SK-N-SH (cell line): ENCODE results near the gene METTL14. TPM values are rescaled to one million over a fixed set of nuclear protein-coding genes. Genes with fewer than 3 reads are reported as not detected.

Source experiments
- CTCF ChIA-PET: fragments of 300-600, 350-600 bp; formaldehyde crosslinking; extraction: SDS; loops from one replicate; lab custom pipeline; 2021; lab: Yijun Ruan, JAX
- POLR2A ChIA-PET: fragments of 350-600 bp; sonication (Branson Sonifier 250); formaldehyde crosslinking; extraction: SDS; loops from one replicate; lab custom pipeline; 2020; ENCODE audit warnings: antibody characterized with exemption, inconsistent platforms; lab: Yijun Ruan, JAX
- DNase-seq: peaks from one replicate; pipeline ENCODE4 v3.0.0; 2012
- H2AFZ ChIP-seq: fragments of 200-600 bp; sonication (generic); 2 replicates; pipeline ENCODE4 v1.8.1; 2016; ENCODE audit warnings: antibody characterized with exemption, mild to moderate bottlenecking, low read depth
- H3F3A ChIP-seq: fragments of 200-600 bp; sonication (generic); replicated peaks from 2 replicates; pipeline ENCODE3; 2016; ENCODE audit warnings: antibody characterized with exemption, mild to moderate bottlenecking; ENCODE audit not compliant: insufficient read depth
- H3K27ac ChIP-seq, 2 experiments: fragments of 200-500 bp in 1 of 2; fragments of 200-600 bp in 1 of 2; sonication (Bioruptor generic) in 1 of 2; sonication (generic), shearing (Covaris generic) in 1 of 2; 2 replicates each; pipeline versions ENCODE4 v1.5.1 to v1.6.1; 2014 to 2016; ENCODE audit warnings: low read depth in 2 of 2, inconsistent platforms in 1 of 2, low read length in 1 of 2, mild to moderate bottlenecking in 1 of 2, mixed read lengths in 1 of 2
- H3K27me3 ChIP-seq: fragments of 200-600 bp; sonication (generic), shearing (Covaris generic); 2 replicates; pipeline ENCODE4 v1.6.1; 2016; ENCODE audit warnings: mixed run types; ENCODE audit not compliant: insufficient read depth
- H3K36me3 ChIP-seq, 2 experiments: fragments of 200-500 bp in 1 of 2; fragments of 200-600 bp in 1 of 2; sonication (Bioruptor generic) in 1 of 2; sonication (generic) in 1 of 2; replicated peaks in 1 of 2; 2 replicates each; pipeline versions ENCODE3 to v1.5.1; 2014 to 2016; ENCODE audit warnings: low read length in 1 of 2, mild to moderate bottlenecking in 1 of 2; ENCODE audit not compliant: insufficient read depth in 2 of 2, control insufficient read depth in 1 of 2
- H3K4me1 ChIP-seq, 2 experiments: fragments of 200-500 bp in 1 of 2; fragments of 200-600 bp in 1 of 2; sonication (Bioruptor generic) in 1 of 2; sonication (generic), shearing (Covaris generic) in 1 of 2; 2 replicates each; pipeline versions ENCODE4 v1.5.1 to v1.6.1; 2014 to 2016; ENCODE audit warnings: low read depth in 1 of 2, low read length in 1 of 2, mixed run types in 1 of 2; ENCODE audit not compliant: insufficient read depth in 2 of 2, control insufficient read depth in 1 of 2
- H3K4me2 ChIP-seq: fragments of 200-600 bp; sonication (generic), shearing (Covaris generic); 2 replicates; pipeline ENCODE4 v1.6.1; 2017; ENCODE audit warnings: mixed run types
- H3K4me3 ChIP-seq, 2 experiments: fragments of 200-500 bp in 1 of 2; fragments of 200-600 bp in 1 of 2; sonication (Bioruptor generic) in 1 of 2; sonication (generic), shearing (Covaris generic) in 1 of 2; 2 replicates each; pipeline versions ENCODE4 v1.5.1 to v1.8.1; 2014 to 2016; ENCODE audit warnings: low read depth in 2 of 2, inconsistent platforms in 1 of 2, low read length in 1 of 2, mild to moderate bottlenecking in 1 of 2, mixed read lengths in 1 of 2, moderate library complexity in 1 of 2
- H3K79me2 ChIP-seq: fragments of 200-600 bp; sonication (generic); 2 replicates; pipeline ENCODE4 v1.8.1; 2017; ENCODE audit warnings: mild to moderate bottlenecking; ENCODE audit not compliant: insufficient read depth
- H3K9ac ChIP-seq: fragments of 200-600 bp; sonication (generic); 2 replicates; pipeline ENCODE4 v1.6.1; 2017; ENCODE audit warnings: mixed run types
- H3K9me2 ChIP-seq: fragments of 200-600 bp; sonication (generic); 2 replicates; pipeline ENCODE4 v1.6.1; 2017; ENCODE audit warnings: mixed run types
- H3K9me3 ChIP-seq: fragments of 200-600 bp; sonication (generic); 2 replicates; pipeline ENCODE4 v1.6.1; 2017; ENCODE audit warnings: mixed run types, mild to moderate bottlenecking, moderate library complexity
- H4K20me1 ChIP-seq: fragments of 200-600 bp; sonication (generic); 2 replicates; pipeline ENCODE4 v1.6.1; 2017; ENCODE audit warnings: mild to moderate bottlenecking, mixed run types; ENCODE audit not compliant: insufficient read depth
- CHD2 ChIP-seq: fragments of 150-350 bp; IDR thresholded peaks from 2 replicates; pipeline ENCODE4 v1.6.1; 2018; ENCODE audit warnings: low read length; ENCODE audit not compliant: partially characterized antibody
- CTCF ChIP-seq: fragments of 200-600 bp; sonication (generic); IDR thresholded peaks from 2 replicates; pipeline ENCODE4 v1.6.1; 2017; ENCODE audit warnings: antibody characterized with exemption, mild to moderate bottlenecking, moderate library complexity
- ELF1 ChIP-seq: IDR thresholded peaks from 2 replicates; pipeline ENCODE4 v1.4.0; 2012
- EP300 ChIP-seq, 2 experiments: IDR thresholded peaks; 2 replicates each; pipeline versions ENCODE4 v1.4.0 to v1.6.1; 2012; ENCODE audit warnings: borderline replicate concordance in 1 of 2, low read depth in 1 of 2, low read length in 1 of 2
- FOSL2 ChIP-seq: IDR thresholded peaks from 2 replicates; pipeline ENCODE4 v1.4.0; 2012; ENCODE audit warnings: low read depth, mild to moderate bottlenecking, moderate library complexity, borderline replicate concordance
- FOXM1 ChIP-seq: IDR thresholded peaks from 2 replicates; pipeline ENCODE4 v1.4.0; 2012; ENCODE audit warnings: low read depth, mild to moderate bottlenecking
- GATA2 ChIP-seq: sonication (generic); formaldehyde crosslinking; IDR thresholded peaks from 2 replicates; pipeline ENCODE4 v1.5.0; 2020; ENCODE audit warnings: mild to moderate bottlenecking, missing genetic modification reagents
- IRF3 ChIP-seq: fragments of 150-350 bp; IDR thresholded peaks from 2 replicates; pipeline ENCODE4 v1.6.1; 2016; ENCODE audit warnings: mild to moderate bottlenecking, low read depth, low read length
- JUND ChIP-seq: IDR thresholded peaks from 2 replicates; pipeline ENCODE4 v1.4.0; 2012
- NFIC ChIP-seq: IDR thresholded peaks from 2 replicates; pipeline ENCODE4 v1.4.0; 2012; ENCODE audit warnings: borderline replicate concordance
- NRF1 ChIP-seq: IDR thresholded peaks from 2 replicates; pipeline ENCODE4 v1.6.1; 2012; ENCODE audit warnings: low read depth, mild to moderate bottlenecking, low read length
- PBX3 ChIP-seq: IDR thresholded peaks from 2 replicates; pipeline ENCODE4; 2012
- RAD21 ChIP-seq: IDR thresholded peaks from 2 replicates; pipeline ENCODE4 v1.6.1; 2012; ENCODE audit warnings: mild to moderate bottlenecking, low read length
- RCOR1 ChIP-seq: fragments of 150-350 bp; IDR thresholded peaks from 2 replicates; pipeline ENCODE4 v1.6.1; 2017; ENCODE audit warnings: antibody characterized with exemption, low read length
- RFX5 ChIP-seq: IDR thresholded peaks from 2 replicates; pipeline ENCODE4 v1.6.1; 2012; ENCODE audit warnings: mild to moderate bottlenecking, improper control_type of control experiment, low read length
- RXRA ChIP-seq: IDR thresholded peaks from 2 replicates; pipeline ENCODE4 v1.4.0; 2012; ENCODE audit warnings: low read depth, mild to moderate bottlenecking, borderline replicate concordance
- SMC3 ChIP-seq: IDR thresholded peaks from 2 replicates; pipeline ENCODE4 v1.6.1; 2012; ENCODE audit warnings: low read depth, low read length, improper control_type of control experiment
- TAF1 ChIP-seq: IDR thresholded peaks from 2 replicates; pipeline ENCODE4 v1.6.1; 2012; ENCODE audit warnings: low read depth, mild to moderate bottlenecking, low read length, moderate library complexity, borderline replicate concordance
- TEAD4 ChIP-seq: IDR thresholded peaks from 2 replicates; pipeline ENCODE4 v1.4.0; 2012; ENCODE audit warnings: mild to moderate bottlenecking, borderline replicate concordance; ENCODE audit not compliant: insufficient read depth
- USF1 ChIP-seq: IDR thresholded peaks from 2 replicates; pipeline ENCODE4 v1.4.0; 2012; ENCODE audit warnings: low read depth, borderline replicate concordance
- USF2 ChIP-seq: fragments of 150-350 bp; IDR thresholded peaks from 2 replicates; pipeline ENCODE4 v1.6.1; 2017; ENCODE audit warnings: antibody characterized with exemption, low read length, low read depth, borderline replicate concordance
- ZBTB33 ChIP-seq: IDR thresholded peaks from 2 replicates; pipeline ENCODE4 v1.4.0; 2012; ENCODE audit warnings: low read depth, borderline replicate concordance
- WGBS: methylation state at CpG from one replicate; pipeline ENCODE4 v1.1.6; 2017; ENCODE audit warnings: low lambda C conversion rate; 5-methylcytosine and 5-hydroxymethylcytosine counted together
- polyA plus RNA-seq, 3 experiments: library from polyadenylated mRNA; depleted of rRNA; stranded (reverse); fragments of >200 nt; gene quantifications; 2 replicates each; pipeline ENCODE4 v1.2.3, GENCODE V29; 2012

The METTL14 gene
- polyA plus RNA-seq, 1 of the 3 experiments (the other 2 are of a cell fraction) = 11.0 TPM

- TF ChIP-seq NRF1 (no peak), GATA2 (CRISPR knock-in tag) (no peak), SMC3 (no peak), FOXM1 (peak; percentile 74; the same call in 1 of the 2 replicates), RFX5 (no peak), TEAD4 (peak; percentile 75; the same call in 1 of the 2 replicates), RCOR1 (0 out of 2 replicates have a peak, but pooled peaks have one; percentile 0), NFIC (peak; percentile 81; the same call in 1 of the 2 replicates), USF2 (no peak), JUND (peak; percentile 65)
Observed at GRCh38 chr4:118758293-118758692, 73.1 kb downstream of the METTL14 start (continued).

- Histone ChIP-seq H3K79me2 (peaks cover 76% of the 10 kb centered on the region), H3K4me2 (peak overlapping the region; percentile 29; the same call in 1 of the 2 replicates), H3K27ac (peak overlapping the region; percentile 69 to 99), H3K9me3 (no peaks in the 10 kb centered on the region), H4K20me1 (peaks cover 5% of the 10 kb centered on the region; the same call in 1 of the 2 replicates), H2AFZ (no peak overlapping the region), H3K36me3 (peaks cover 34 to 66% of the 10 kb centered on the region in 2 experiments), H3K4me1 (peaks cover 62 to 77% of the 10 kb centered on the region in 2 experiments), H3K4me3 (no peak overlapping the region; a peak in 1 of 4 replicates), H3K9me2 (no peaks in the 10 kb centered on the region), H3K9ac (no peak overlapping the region), H3K27me3 (no peaks in the 10 kb centered on the region), H3F3A (peaks cover 31% of the 10 kb centered on the region)
- POLR2A ChIA-PET = interaction anchor here (0.8 kb wide), 1 partner anchor 129 kb away, joined by 3 read pairs; the partner anchor contains the start of gene SYNPO2
- CTCF ChIA-PET = interaction anchor here (0.7 to 1.3 kb wide), 4 partner anchors 10 to 209 kb away, joined by 3 to 4 read pairs (median 3); partner anchors contain the start of gene SEC24D
- DNase-seq = no peak
- 9% methylated on average over 2 of the region's 2 CpGs for WGBS
- TF ChIP-seq GATA2 (CRISPR knock-in tag) = peak; percentile 12; the same call in 1 of the 2 replicates
- no peak for TF ChIP-seq CTCF
- no peak for TF ChIP-seq USF2
- TF ChIP-seq IRF3 = no peak
- TF ChIP-seq RAD21 = no peak
- no peak for TF ChIP-seq USF1
- peak; percentile 53; the same call in 1 of the 2 replicates for TF ChIP-seq PBX3
- peak; percentile 38 to 73; a peak in 3 of 4 replicates for TF ChIP-seq EP300 (IDR thresholded peaks at IDR 0.05; ENCODE audit: borderline replicate concordance in 1 of 2, low read depth in 1 of 2, low read length in 1 of 2)
- no peak for TF ChIP-seq ELF1
- TF ChIP-seq RXRA = no peak
- no peak for TF ChIP-seq ZBTB33
- TF ChIP-seq TAF1 = no peak
- peak; percentile 60; the same call in 1 of the 2 replicates for TF ChIP-seq RCOR1
- TF ChIP-seq NFIC = peak; percentile 39
- peak; percentile 16 for TF ChIP-seq CHD2
- TF ChIP-seq FOSL2 = no peak
Observed at GRCh38 chr4:118759481-118759880, 74.3 kb downstream of the METTL14 start.
